Neural cell (in vitro differentiated cells): ENCODE measurements around the gene CARD14. TPM values are rescaled to one million over a fixed set of nuclear protein-coding genes. Genes with fewer than 3 reads are reported as not detected.

Source experiments
- H2AFZ ChIP-seq: fragments of 200-600, 300-800 bp; sonication (generic), shearing (Covaris generic); 2 replicates; pipeline ENCODE4 v1.6.0; 2014; ENCODE audit warnings: low read depth, mild to moderate bottlenecking, antibody characterized with exemption, low read length, moderate library complexity
- H3F3A ChIP-seq: fragments of 200-600 bp; shearing (Covaris generic); 2 replicates; pipeline ENCODE4 v1.6.1; 2016; ENCODE audit warnings: mild to moderate bottlenecking, moderate library complexity, mixed read lengths, antibody characterized with exemption, low read length; ENCODE audit not compliant: insufficient read depth, poor library complexity, severe bottlenecking
- H3K27ac ChIP-seq: fragments of 200-600, 300-800 bp; sonication (generic), shearing (Covaris generic); 2 replicates; pipeline ENCODE4 v1.5.1; 2014; ENCODE audit warnings: mild to moderate bottlenecking, low read length, moderate library complexity
- H3K27me3 ChIP-seq: fragments of 300-800, 200-600 bp; sonication (generic), shearing (Covaris generic); 2 replicates; pipeline ENCODE4 v1.6.0; 2014; ENCODE audit warnings: mild to moderate bottlenecking, low read depth, low read length, moderate library complexity; ENCODE audit not compliant: insufficient read depth
- H3K36me3 ChIP-seq: fragments of 300-800, 200-600 bp; sonication (generic), shearing (Covaris generic); 2 replicates; pipeline ENCODE4 v1.5.1; 2014; ENCODE audit warnings: mild to moderate bottlenecking, antibody characterized with exemption, low read length, moderate library complexity; ENCODE audit not compliant: insufficient read depth
- H3K4me2 ChIP-seq: fragments of 300-800, 200-600 bp; sonication (generic), shearing (Covaris generic); 2 replicates; pipeline ENCODE4 v1.6.0; 2014; ENCODE audit warnings: mild to moderate bottlenecking, low read length
- H3K4me3 ChIP-seq: fragments of 300-800, 200-600 bp; sonication (generic), shearing (Covaris generic); 2 replicates; pipeline ENCODE4 v1.5.1; 2014; ENCODE audit warnings: mild to moderate bottlenecking, low read length, moderate library complexity
- H3K79me2 ChIP-seq: fragments of 200-600 bp; shearing (Covaris generic); replicated peaks from 2 replicates; pipeline ENCODE4 v1.6.0; 2014; ENCODE audit warnings: mild to moderate bottlenecking, low read length, moderate library complexity; ENCODE audit not compliant: insufficient read depth
- H3K9ac ChIP-seq: fragments of 300-800, 200-600 bp; sonication (generic), shearing (Covaris generic); 2 replicates; pipeline ENCODE4 v1.6.1; 2016; ENCODE audit warnings: mild to moderate bottlenecking, low read length, mixed read lengths
- H3K9me2 ChIP-seq: fragments of 200-600 bp; shearing (Covaris generic); 2 replicates; pipeline ENCODE4 v1.6.1; 2016; ENCODE audit warnings: mild to moderate bottlenecking, low read length, mixed read lengths; ENCODE audit not compliant: insufficient read depth
- H3K9me3 ChIP-seq: fragments of 200-600, 300-800 bp; sonication (generic), shearing (Covaris generic); 2 replicates; pipeline ENCODE4 v1.6.1; 2016; ENCODE audit warnings: mild to moderate bottlenecking, mixed run types, low read length, moderate library complexity, mixed read lengths
- H4K20me1 ChIP-seq: fragments of 200-600 bp; shearing (Covaris generic); 2 replicates; pipeline ENCODE4 v1.6.1; 2016; ENCODE audit warnings: mild to moderate bottlenecking, mixed run types; ENCODE audit not compliant: insufficient read depth
- CTCF ChIP-seq: fragments of 450-650 bp; IDR thresholded peaks from 2 replicates; pipeline ENCODE4 v1.5.1; 2014; ENCODE audit warnings: antibody characterized with exemption, mild to moderate bottlenecking, moderate library complexity; ENCODE audit not compliant: poor library complexity, severe bottlenecking
- EP300 ChIP-seq: fragments of 450-650 bp; conservative IDR thresholded peaks from 2 replicates; pipeline ENCODE4 v1.6.1; 2014; ENCODE audit warnings: antibody characterized with exemption, mild to moderate bottlenecking, moderate library complexity; ENCODE audit not compliant: poor library complexity, severe bottlenecking
- EZH2 ChIP-seq: fragments of 200-600, 300-800 bp; shearing (Covaris generic), sonication (generic); IDR thresholded peaks from 2 replicates; pipeline ENCODE4 v1.6.1; 2014; ENCODE audit warnings: antibody characterized with exemption, low read length, borderline replicate concordance, mild to moderate bottlenecking; ENCODE audit not compliant: insufficient read depth, poor library complexity, severe bottlenecking
- MXI1 ChIP-seq: fragments of 450-650 bp; conservative IDR thresholded peaks from 2 replicates; pipeline ENCODE4 v1.6.1; 2014; ENCODE audit warnings: antibody characterized with exemption, mild to moderate bottlenecking; ENCODE audit not compliant: poor library complexity, severe bottlenecking
- POLR2AphosphoS5 ChIP-seq: IDR thresholded peaks from 2 replicates; pipeline ENCODE4 v1.6.1; 2012
- RAD21 ChIP-seq: fragments of 450-650 bp; conservative IDR thresholded peaks from 2 replicates; pipeline ENCODE4 v1.6.1; 2014; ENCODE audit warnings: antibody characterized with exemption, mild to moderate bottlenecking, moderate library complexity
- REST ChIP-seq: IDR thresholded peaks from 2 replicates; pipeline ENCODE4 v1.6.1; 2012; ENCODE audit warnings: borderline replicate concordance
- SMC3 ChIP-seq: fragments of 450-650 bp; conservative IDR thresholded peaks from 2 replicates; pipeline ENCODE4 v1.6.1; 2014; ENCODE audit warnings: antibody characterized with exemption, mild to moderate bottlenecking, moderate library complexity; ENCODE audit not compliant: poor library complexity
- TAF1 ChIP-seq: IDR thresholded peaks from 2 replicates; pipeline ENCODE4 v1.6.1; 2012; ENCODE audit warnings: low read depth
- polyA plus RNA-seq: library from polyadenylated mRNA; depleted of rRNA; stranded (reverse); fragments of >200 nt; gene quantifications from 2 replicates; pipeline ENCODE4 v1.2.3, GENCODE V29; 2014

Gene CARD14
- polyA plus RNA-seq, 1 donor from 2014 or later = 0.12 TPM

GRCh38 chr17:80216473-80217456 lies 46.9 kb downstream of the CARD14 start:
- no peak for TF ChIP-seq TAF1
- no peak for TF ChIP-seq EZH2
- TF ChIP-seq SMC3 = no peak
- TF ChIP-seq EP300 = no peak
- no peak for TF ChIP-seq REST
- no peak for TF ChIP-seq RAD21
- no peak for TF ChIP-seq CTCF
- TF ChIP-seq MXI1 = no peak
- TF ChIP-seq POLR2AphosphoS5 = no peak
- Histone ChIP-seq H2AFZ (no peak overlapping the region), H3K36me3 (no peaks in the 10 kb centered on the region)

GRCh38 chr17:80217703-80218362 lies 48.0 kb downstream of the CARD14 start:
- Histone ChIP-seq H2AFZ (no peak overlapping the region), H3K4me2 (no peak overlapping the region), H3K4me3 (no peak overlapping the region), H3K9me3 (no peaks in the 10 kb centered on the region), H3K79me2 (no peaks in the 10 kb centered on the region), H3K27ac (no peak overlapping the region), H3K9ac (no peak overlapping the region), H4K20me1 (no peaks in the 10 kb centered on the region), H3K36me3 (no peaks in the 10 kb centered on the region), H3F3A (no peaks in the 10 kb centered on the region), H3K9me2 (no peaks in the 10 kb centered on the region), H3K27me3 (no peaks in the 10 kb centered on the region)
- TF ChIP-seq REST (no peak), POLR2AphosphoS5 (no peak)

More at GRCh38 chr17:80216473-80217456, 46.9 kb downstream of the CARD14 start:
- H3F3A ChIP-seq = no peaks in the 10 kb centered on the region
- no peak overlapping the region for H3K9ac ChIP-seq
- no peak overlapping the region for H3K4me2 ChIP-seq
- H3K9me2 ChIP-seq = no peaks in the 10 kb centered on the region
- H3K79me2 ChIP-seq = no peaks in the 10 kb centered on the region
- H3K27me3 ChIP-seq = no peaks in the 10 kb centered on the region
- H3K9me3 ChIP-seq = no peaks in the 10 kb centered on the region
- no peaks in the 10 kb centered on the region for H4K20me1 ChIP-seq
- no peak overlapping the region for H3K4me3 ChIP-seq
- no peak overlapping the region for H3K27ac ChIP-seq
